Kidney capillary endothelial cell (primary cell): ENCODE data around the gene CDH12.
"Not testable (repeated sequence)": the region's sequence is repeated elsewhere in the genome, so short reads cannot be mapped to it uniquely, and the experiment has no call there.

Source experiments
- DNase-seq: peaks from one replicate; pipeline ENCODE4 v3.0.0-alpha.2; 2018; ENCODE audit warnings: low spot score

The CDH12 gene

DNA sequence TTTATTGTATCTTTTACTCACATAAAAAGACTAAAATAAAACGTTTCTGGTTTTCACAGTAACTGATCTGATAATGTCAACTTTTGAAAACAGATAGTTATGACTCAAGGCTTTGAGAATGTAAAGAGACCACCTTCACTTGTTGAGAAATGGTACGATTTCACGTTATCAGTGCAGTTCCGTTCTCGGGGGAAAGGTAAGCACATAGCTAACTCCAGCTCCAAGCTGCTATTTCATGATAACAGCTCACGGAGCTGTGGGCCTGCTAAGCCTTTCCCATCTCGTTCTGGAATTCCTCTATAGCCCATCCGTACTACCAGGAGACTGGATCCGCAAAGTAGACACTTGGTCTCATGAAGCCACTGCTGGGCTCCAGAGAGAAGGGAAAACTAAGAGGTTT lies 701.3 kb downstream of the CDH12 start:
- not testable (repeated sequence) for DNase-seq

DNA sequence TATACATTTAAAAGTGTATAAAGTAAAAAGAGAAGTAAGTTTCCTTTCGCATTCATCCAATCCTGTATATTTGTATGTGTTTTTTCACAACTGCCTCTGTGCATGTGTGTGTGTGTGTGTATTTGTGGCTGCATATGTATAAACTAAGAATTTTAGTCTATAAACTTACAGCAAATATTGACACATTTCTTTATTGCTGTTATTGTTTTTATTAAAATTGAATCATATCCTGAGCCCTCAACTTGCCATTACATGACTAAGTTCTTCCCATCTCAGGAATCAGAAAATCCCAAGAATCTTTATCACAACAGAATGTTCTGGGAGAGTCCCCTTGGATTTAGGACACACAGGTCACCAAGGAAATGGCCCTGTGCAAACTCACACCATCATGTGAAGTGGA lies 712.7 kb downstream of the CDH12 start:
- not testable (repeated sequence) for DNase-seq

DNA sequence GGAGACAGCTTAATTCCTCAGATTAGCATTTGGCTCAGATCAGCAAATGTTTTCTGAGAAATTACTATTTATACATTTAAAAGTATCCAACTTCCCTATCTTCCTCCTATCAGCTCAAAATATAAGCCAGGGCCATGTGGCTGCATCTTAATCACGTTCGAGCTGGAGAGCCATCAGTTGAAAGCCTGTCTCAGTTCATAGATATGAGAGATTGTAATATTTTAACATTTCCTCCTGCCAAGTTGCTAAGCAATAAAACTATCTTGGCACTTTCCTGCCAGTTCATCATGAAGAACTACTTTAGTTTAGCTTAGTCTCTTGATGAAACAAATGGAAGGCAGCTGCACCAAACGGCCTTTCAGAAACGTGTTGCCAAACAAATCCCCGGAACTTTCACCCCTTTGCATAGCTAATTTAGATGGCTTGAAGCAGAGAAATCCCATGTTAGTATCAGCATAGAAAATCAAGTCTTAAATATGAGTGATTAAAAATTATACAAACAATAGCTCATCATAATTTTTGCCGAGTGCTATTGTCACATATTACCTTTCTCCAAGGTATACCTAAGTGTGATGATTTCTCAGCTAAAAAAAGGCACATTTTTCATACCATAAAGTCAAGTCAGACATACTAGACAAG lies 713.4 kb downstream of the CDH12 start:
- DNase-seq, result not testable (repeated sequence)

DNA sequence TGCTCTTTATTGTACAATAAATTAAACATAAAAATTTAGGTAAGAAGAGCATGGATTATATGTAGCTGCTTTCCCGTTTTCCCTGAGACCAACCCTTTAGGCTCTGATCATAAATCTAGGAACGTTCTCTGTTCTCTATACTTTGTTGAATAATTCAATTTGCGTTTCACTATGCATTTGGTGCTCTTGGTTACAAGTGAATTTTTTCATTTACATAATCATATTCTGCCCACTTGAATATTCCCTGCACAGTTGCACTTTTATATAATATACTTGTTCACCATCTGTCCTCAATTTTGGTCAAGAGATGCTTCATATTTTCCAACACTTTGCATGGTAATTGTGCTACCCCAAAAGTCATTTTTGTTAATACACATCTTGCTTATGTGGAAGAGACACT lies 741.8 kb downstream of the CDH12 start:
- no peak for DNase-seq

DNA sequence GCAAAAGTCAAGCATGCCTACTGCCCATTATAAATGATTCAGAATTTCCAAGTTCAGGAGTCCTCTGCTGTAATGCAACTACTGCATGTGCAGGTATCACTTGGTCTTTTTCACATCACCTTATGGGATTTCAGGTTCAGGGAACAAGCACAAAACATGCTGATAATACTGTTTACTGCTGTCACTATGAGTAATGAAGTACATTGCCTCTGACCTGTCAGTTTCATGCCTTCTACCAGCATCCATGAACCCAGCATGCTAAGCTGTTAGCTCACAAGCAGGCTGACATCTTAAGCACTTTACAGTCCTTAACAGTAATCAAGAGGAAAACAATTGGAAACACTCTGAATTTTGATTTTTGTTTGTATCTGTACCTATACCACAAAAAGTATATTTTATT lies 743.8 kb downstream of the CDH12 start:
- DNase-seq, result no peak

DNA sequence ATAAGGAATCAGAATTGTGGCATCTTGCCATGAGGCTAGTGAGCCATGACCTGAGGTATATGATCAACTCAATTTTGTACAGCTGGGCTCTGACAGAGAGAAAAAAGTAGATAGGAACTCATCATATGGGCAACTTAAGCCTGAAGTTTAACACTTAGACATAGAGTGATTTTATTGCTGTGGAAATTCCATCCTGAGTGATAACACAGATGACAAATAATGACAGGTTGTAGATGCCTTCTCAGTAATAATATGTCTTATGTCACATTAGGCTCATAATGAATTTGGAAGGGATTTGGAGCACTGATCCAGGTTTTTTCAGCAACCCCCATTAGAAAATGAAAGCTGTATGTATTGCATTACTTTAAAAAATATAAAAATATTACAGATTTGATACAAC lies 744.6 kb downstream of the CDH12 start:
- no peak for DNase-seq

DNA sequence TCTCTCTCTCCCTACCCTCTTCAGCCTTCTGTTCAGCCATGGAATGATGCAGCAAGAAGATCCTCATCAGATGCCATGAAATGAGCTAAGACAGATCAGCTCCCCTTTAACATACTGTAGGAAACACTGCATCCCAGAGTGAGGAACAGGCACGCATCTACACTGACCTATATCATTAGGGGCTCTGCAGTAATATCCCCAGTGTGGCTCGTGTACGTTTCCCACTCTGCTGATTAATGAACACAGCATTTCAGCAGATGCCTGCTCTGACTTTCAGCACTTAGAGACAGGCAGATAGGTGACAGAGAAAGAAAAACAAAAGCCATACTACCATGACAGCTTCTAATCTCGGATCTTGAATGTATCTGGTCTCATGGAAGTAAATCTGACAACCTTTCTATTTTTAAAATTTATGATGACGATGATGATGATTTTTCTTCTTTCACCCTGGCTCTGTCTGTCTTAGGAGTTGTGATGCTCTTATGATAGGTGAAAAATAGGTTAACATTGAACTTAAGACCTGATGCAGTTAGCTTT lies 750.3 kb downstream of the CDH12 start:
- no peak for DNase-seq

DNA sequence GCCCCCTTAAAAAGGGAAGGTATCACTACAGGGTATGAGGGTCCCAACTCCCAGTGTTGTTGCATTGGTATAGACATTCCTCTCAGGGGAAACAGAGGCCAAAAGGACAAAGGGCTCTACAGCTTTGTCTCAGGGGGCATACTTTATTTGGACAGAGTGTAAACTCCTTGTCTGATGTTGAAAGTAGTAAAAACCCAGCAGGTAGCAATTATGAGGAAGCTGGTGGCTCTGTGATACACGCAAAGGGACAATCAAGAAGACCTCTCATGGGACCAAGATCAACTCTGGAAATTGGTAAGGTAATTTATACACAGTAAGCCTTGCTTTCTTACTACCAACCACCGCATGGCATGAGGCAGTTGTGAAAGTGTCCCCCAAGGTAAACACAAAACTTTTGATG lies 764.6 kb downstream of the CDH12 start:
- no peak for DNase-seq

DNA sequence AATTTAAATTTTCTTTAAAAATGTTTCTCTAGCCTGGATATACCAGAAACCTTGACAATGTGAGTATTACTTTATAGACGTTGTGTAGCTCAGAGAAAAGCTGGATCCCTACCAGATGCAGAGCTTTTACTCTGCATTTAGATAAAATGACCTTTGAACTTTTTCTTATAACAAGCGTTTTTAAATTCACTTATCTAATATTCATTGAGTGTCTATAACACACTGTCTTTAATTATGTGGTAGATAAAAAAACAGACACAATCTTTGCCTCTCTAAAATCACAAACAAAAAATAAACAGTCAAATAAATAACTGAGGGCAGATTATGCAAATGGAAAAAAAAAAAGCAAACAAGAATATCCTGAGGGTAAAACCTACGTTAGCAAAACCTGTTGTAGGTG lies 773.6 kb downstream of the CDH12 start:
- no peak for DNase-seq

DNA sequence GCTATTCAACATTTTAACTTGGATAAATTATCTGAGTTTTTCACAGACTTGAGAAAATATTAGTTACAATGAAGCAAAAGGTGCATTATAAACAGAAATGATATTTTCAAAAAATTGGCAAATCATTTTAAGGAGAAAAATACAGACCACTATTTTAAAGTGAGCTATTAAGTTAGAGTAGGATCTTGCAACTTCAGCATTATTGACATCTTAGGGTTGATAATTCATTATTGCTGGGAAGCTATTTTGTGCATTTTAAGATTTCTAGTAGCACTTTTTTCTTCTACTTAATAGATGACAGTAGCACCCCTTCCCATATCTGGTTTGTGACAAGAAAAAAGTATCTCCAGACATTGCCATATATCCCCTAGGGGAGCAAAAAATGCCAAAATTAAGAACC lies 774.1 kb downstream of the CDH12 start:
- no peak for DNase-seq

DNA sequence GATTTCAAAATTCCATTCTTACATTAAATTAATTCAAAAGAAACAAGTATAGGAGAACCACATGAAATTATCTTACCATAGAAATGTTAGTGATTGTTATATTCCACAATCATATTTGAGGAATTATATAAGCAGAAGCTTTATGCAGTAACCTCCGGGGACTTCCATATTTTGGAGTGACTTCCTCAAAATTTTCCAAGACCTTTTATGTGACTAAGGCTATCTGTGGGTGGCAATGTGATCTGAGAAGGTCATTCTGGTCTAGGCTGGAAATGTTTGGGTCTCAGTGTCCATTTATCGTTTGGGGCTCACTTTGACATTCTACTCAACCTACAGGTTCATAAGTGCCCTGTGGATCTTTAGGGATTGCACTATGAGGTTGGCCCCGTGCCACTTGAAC lies 776.6 kb downstream of the CDH12 start:
- no peak for DNase-seq

DNA sequence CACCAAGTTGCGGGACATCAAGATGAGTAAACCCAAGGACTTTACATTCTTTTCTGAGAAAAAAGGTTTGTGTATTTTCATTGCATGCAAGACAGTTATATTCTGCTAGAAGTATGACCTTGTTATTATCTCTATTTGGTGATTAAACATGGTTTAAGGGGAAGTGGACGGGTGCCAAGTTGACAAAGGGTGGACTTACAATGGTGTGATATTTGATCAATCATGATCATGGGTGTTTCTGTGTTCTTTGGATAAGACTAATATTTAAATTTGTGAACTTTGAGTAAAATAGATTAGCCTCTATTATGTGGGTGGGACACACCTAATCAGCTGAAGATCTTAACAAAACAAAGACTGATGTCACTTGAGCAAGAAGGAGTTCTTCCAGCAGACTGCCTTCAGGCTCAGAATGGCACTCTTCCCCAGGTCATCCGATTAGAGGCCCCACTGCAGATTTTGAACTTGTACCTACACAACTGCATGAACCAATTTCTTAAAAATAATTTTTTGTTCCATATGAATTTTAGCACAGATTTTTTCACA lies 782.9 kb downstream of the CDH12 start:
- no peak for DNase-seq

DNA sequence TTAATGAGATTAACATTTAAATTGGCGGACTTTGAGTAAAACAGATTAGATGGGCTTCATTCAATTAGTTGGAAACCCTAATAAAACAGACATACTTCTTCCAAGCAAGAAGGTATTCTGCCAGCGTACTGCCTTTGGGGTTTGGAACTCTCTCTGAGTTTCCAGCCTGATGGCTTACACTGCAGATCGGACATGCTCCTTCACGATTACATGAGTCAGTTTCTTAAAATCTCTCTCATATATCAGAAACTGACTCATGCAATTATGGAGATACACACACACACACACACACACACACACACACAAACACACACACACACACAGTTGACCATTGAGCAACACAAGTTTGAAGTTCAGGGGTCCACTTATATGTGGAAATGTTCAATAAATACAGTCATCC lies 789.4 kb downstream of the CDH12 start:
- no peak for DNase-seq

DNA sequence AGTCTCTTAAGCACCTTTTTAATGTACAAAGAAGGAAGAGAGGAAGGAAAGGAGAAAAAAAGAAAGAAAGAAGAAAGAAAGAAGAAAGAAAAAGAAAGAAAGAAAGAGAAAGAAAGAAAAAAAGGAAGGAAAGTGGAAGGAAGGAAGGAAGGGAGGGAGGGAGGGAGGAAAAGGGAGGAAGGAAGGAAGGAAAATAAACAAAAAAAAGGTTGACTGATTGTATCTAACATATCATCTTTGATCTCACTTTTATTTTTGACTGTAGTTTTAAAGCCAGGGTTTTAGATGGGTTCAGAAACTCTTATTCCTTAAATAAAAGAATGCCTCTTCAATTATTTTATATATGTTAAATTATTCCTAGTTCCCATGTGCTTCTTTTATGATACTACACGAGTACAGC lies 794.5 kb downstream of the CDH12 start:
- no peak for DNase-seq

DNA sequence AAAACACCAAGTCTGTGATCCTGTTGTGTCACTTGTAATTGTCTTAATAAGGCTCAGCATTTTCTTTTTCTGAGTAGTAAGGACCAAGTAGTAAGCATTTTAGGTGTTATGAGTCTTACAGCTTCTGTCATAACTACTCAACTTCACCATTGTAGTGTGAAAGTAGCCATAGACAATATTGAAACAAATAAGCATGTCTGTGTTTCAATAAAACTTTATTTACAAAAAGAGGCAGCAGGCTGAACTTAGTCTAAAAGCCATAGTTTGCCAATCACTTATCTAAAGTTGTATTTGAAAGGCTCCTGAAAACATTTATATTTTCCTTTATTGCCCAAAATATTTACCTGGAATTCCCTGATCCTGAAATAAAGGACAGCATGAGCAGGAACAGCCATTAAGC lies 796.1 kb downstream of the CDH12 start:
- no peak for DNase-seq

DNA sequence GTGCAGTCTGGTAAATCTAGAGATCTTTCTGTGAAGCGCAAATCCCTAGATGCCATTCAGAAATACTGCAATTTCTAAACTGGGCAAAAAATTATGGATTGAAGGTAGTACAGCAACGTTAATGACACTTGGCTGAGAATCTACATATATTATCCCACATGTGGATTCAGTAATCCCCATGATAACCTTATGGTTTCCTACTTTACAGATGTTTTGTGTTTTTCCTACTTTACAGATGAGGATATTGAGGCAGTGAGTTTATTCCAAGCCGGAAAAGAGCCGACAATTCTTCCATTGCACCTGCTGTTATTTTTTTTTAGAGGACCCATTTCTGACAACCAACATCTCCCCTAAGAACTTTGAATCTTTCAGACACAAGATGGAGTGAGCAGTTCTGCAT lies 796.5 kb downstream of the CDH12 start:
- DNase-seq, result no peak

DNA sequence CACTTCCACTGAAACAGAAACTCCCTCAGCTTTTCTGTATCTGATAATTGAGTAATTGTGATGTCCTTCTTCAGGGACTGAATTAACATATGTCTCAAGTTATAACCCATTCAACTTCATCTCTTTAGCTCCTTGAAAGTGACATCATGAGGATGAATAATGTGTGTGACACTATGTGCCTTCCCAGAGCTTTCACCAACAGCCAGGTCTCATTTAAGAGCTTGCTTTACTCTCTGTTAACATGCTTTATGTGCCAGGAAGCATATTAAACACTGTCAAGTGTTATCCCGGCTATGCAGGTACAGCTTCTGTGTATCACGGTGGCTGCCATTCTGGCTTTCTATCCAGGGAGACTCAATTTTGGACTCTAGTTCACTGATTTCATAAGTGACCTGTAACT lies 799.9 kb downstream of the CDH12 start:
- no peak for DNase-seq

DNA sequence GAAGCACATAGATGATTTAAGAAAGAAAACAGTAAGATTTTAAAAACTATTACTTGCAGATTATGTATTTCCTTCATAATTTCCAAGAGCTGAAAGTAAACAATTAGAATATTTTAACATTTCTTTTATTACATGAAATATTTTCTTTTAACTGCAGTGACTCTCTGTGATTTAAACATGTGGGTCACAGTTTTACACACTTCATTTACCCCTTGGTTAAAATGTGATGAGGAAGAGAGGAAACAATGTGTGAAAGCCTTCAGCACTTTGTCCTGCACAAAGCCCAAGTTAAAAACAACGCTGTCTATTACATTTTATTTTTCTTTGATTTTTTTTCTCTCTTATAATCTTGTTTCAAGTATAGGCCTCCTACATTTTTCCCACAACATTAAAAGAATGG lies 801.3 kb downstream of the CDH12 start:
- no peak for DNase-seq

DNA sequence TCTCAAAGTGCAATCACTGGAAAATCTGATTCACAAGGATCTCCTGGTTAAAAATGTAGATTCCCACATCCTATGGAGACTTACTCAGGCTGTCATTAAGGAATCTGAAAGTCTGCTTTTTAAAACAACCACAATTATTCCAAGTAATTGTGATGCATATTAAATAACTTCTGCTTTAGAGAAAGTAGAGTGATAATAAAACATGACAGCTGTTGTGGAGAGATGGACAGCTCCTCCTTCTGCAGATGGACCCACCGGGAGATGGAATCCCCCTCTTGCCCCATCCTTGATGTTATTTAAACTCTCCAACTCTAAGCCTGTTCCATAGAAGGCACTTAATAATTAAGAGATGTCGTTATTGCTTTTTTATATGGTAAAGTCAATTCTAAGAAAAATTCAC lies 802.2 kb downstream of the CDH12 start:
- no peak for DNase-seq

DNA sequence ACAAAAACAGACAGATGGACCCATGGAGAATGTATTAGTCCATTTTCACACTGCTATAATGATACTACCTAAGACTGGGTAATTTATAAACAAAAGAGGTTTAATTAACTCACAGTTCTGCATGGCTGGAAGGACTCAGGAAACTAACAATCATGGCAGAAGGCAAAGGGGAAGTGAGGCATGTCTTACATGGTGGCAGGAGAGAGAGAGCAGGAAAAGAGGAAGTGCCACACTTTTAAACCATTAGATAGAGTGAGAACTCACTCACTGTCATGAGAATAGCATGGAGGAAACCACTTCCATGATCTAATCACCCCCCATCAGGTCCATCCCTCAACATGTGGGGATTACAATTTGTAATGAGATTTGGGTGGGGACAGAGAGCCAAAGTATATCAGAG lies 808.9 kb downstream of the CDH12 start:
- DNase-seq, result no peak

DNA sequence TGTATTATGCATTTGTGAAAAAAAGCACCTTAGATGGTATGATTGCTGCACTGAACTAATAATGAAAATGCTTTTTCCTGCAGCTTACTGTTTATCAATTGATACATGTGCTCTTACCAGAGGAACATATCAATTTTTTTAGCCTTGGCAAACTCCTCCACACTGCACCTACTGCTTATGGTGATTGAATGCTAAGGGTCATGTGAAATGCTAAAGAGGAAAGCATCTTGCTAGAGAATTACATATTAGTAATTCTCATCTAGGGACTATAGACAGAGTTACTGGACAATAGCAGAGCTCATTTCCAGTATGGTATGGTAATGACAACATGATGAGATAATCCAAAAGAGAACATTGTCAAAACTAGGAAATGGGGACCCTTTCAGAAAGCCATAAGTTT lies 817.1 kb downstream of the CDH12 start:
- no peak for DNase-seq

DNA sequence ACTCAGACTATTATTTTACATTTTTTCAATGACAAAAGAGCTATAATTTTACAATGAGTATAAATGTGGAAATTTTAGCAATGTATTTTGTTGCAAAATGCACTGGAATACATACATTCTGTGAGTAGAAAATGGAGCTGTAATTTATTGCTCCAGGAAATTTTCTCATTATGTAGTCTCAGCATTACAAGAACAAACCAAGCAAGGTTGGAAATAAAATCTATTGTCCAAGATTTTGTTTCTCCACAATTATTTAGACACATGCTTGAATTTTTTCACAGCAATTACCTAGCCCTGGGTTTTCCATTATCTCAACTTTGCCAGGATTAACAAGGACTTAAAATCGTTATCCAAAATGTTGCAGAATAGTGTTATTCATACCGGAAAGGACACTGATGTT lies 820.1 kb downstream of the CDH12 start:
- DNase-seq, result no peak

DNA sequence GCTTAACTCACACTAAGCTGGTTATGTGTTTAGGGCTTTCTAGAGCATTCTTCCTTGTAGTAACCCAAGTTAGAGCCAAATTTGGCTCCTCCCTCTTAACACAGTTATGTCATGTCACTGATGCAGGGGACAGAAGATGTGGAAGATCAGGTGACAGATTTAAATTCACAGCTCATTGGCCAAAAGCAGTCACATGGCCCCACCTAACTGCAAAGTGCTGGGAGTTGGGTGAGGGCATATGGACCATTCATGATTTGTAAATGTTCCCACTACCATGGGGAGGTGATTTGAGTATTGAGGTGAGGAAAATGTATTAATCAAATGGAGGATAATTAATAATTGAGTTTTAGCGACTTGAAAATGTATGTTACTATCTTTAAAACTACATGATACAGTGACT lies 829.4 kb downstream of the CDH12 start:
- no peak for DNase-seq

DNA sequence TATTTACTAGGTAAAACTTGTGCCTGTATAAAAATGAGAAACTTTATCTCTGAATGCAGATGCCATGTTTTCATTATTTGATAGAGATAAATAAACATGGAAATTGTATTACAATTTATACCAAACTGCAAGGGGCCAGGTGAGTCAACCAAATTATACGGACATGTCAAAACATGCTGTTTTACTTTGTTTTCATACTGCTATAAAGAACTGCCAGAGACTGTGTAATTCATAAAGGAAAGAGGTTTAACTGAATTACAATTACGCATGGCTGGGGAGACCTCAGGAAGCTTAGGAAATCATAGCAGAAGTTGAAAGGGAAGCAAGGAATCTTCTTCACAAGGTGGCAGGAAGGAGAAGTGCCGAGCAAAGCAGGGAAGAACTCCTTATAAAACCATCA lies 840.3 kb downstream of the CDH12 start:
- not testable (repeated sequence) for DNase-seq
